ENCODE measurements around the gene ZNF248.

GRCh38 chr10:37780536-37780935 is 76.9 kb downstream of the ZNF248 start:
- no peak for TF ChIP-seq CTCF (IDR thresholded peaks at IDR 0.05; ENCODE audit: insufficient read depth, low read depth, low read length)
- no peak for TF ChIP-seq EZH2 (IDR thresholded peaks at IDR 0.05; ENCODE audit: insufficient read depth, low read length)

All from astrocyte (in vitro differentiated cells and primary cell).